ENCODE measurements around the gene PPFIBP1.

DNA sequence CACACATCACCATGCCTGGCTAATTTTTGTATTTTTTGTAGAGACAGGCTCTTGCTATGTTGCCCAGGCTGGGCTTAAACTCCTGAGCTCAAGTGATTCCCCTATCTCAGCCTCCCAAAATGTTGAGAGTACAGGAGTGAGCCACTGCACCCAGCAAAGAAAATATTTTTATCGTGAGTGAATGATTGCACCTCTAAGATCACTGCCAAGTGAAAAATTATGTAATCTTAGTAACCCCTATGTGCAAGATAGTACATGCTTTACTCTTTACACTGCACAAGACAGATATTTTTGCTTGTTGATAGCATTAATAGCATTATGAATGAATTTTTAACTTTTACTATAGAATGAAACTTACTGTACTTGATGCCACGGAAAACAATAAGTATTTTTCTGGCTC, 183.2 kb downstream of the PPFIBP1 start:
- TF ChIP-seq, protein P1, sequence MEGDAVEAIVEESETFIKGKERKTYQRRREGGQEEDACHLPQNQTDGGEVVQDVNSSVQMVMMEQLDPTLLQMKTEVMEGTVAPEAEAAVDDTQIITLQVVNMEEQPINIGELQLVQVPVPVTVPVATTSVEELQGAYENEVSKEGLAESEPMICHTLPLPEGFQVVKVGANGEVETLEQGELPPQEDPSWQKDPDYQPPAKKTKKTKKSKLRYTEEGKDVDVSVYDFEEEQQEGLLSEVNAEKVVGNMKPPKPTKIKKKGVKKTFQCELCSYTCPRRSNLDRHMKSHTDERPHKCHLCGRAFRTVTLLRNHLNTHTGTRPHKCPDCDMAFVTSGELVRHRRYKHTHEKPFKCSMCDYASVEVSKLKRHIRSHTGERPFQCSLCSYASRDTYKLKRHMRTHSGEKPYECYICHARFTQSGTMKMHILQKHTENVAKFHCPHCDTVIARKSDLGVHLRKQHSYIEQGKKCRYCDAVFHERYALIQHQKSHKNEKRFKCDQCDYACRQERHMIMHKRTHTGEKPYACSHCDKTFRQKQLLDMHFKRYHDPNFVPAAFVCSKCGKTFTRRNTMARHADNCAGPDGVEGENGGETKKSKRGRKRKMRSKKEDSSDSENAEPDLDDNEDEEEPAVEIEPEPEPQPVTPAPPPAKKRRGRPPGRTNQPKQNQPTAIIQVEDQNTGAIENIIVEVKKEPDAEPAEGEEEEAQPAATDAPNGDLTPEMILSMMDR (IDR thresholded peaks at IDR 0.05; ENCODE audit: low read depth, low read length): no peak
- TF ChIP-seq EZH2phosphoT487 (IDR thresholded peaks at IDR 0.05; ENCODE audit: low read depth): no peak

Data from OCI-LY3 (cell line).